Stomach (tissue), 9 donors: ENCODE results near the gene ABCB8. TPM values are rescaled to one million over a fixed set of nuclear protein-coding genes. Genes with fewer than 3 reads are reported as not detected.

Experiments
- DNase-seq, 2 donors: peaks; one replicate each; pipeline versions ENCODE4 v3.0.0 to v3.0.0-alpha.2; 2013 to 2019
- H3K27ac ChIP-seq, 5 donors: fragments of 200-600 bp in 4 of 5; sonication (generic) in 4 of 5; one replicate each; pipeline ENCODE4 v1.5.1; 2013 to 2019; ENCODE audit warnings: mild to moderate bottlenecking in 1 of 5, moderate library complexity in 1 of 5
- H3K27me3 ChIP-seq, 3 donors: fragments of 200-600 bp; sonication (generic); one replicate each; pipeline ENCODE4 v1.5.1; 2017 to 2019; ENCODE audit warnings: mixed run types in 1 of 3
- H3K36me3 ChIP-seq, 4 donors: fragments of 200-600 bp; sonication (generic); 1 replicate in 3 of 4; 2 replicates in 1 of 4; pipeline ENCODE4 v1.5.1; 2016 to 2019
- H3K4me1 ChIP-seq, 4 donors: fragments of 200-600 bp; sonication (generic); one replicate each; pipeline ENCODE4 v1.5.1; 2016 to 2019
- H3K4me3 ChIP-seq, 4 donors: fragments of 200-600 bp; sonication (generic) in 3 of 4; one replicate each; pipeline ENCODE4 v1.5.1; 2016 to 2019; ENCODE audit warnings: mild to moderate bottlenecking in 1 of 4
- H3K9me3 ChIP-seq, 4 donors: fragments of 200-600 bp; sonication (generic); one replicate each; pipeline ENCODE4 v1.5.1; 2016 to 2019
- CTCF ChIP-seq, 7 experiments: fragments of 450-650 bp in 4 of 7; fragments of 200-600 bp in 3 of 7; sonication (generic) in 3 of 7; IDR thresholded peaks; one replicate each; pipeline ENCODE4 v1.5.1; 2016 to 2019; ENCODE audit warnings: antibody characterized with exemption in 7 of 7, control low read depth in 2 of 7, mild to moderate bottlenecking in 1 of 7
- EP300 ChIP-seq: sonication (generic); formaldehyde crosslinking; IDR thresholded peaks from one replicate; pipeline ENCODE4 v1.6.1; 2017; ENCODE audit warnings: antibody characterized with exemption
- POLR2A ChIP-seq, 4 donors: fragments of 450-650 bp; IDR thresholded peaks; one replicate each; pipeline ENCODE4 v1.6.1; 2016; ENCODE audit warnings: antibody characterized with exemption in 4 of 4, control low read depth in 2 of 4, mild to moderate bottlenecking in 1 of 4, moderate library complexity in 1 of 4
- POLR2AphosphoS5 ChIP-seq, 3 donors: sonication (generic); formaldehyde crosslinking; IDR thresholded peaks; one replicate each; pipeline ENCODE4 v1.6.1; 2016; ENCODE audit warnings: antibody characterized with exemption in 3 of 3
- WGBS, 5 donors: extraction: QIAGEN DNeasy Blood & Tissue Kit in 3 of 5; methylation state at CpG; one replicate each; pipeline versions ENCODE4 v1.1.5 to v1.1.7; 2013 to 2018; 5-methylcytosine and 5-hydroxymethylcytosine counted together
- intact Hi-C: fragments of 100-400 bp; cut with DNase I; formaldehyde crosslinking; loops from one replicate; pipeline ENCODE4 v1.15.1; 2023; ENCODE audit warnings: low total_unique reads
- polyA plus RNA-seq, 3 donors: library from polyadenylated mRNA; stranded (reverse); fragments of 200-250 nt; gene quantifications; one replicate each; pipeline ENCODE4 v1.2.3, GENCODE V29; 2013
- total RNA-seq, 5 donors: library from RNA; depleted of rRNA; stranded (reverse); fragments of >200 nt; gene quantifications; one replicate each; pipeline versions ENCODE4 v1.1.0 to v1.2.3, GENCODE V29; 2014 to 2016
- donor health status: healthy with polysubstance abuse.
- donor health status: Bipolar disorder and iron deficiency.
- donor health status: healthy.

ABCB8 gene
- total and polyA plus RNA-seq, 8 donors: 9.5 to 57.2 (median 19.4) TPM

GRCh38 chr7:150981644-150982043 lies 46.6 kb upstream of the ABCB8 start:
- intact Hi-C loops: no loop called here
- peaks cover 23 to 42% (median 33%) of the 10 kb centered on the region in 4 donors for H3K4me1 ChIP-seq

GRCh38 chr7:150982351-150982750 lies 45.9 kb upstream of the ABCB8 start:
- no peaks in the 10 kb centered on the region for H3K36me3 ChIP-seq
- peaks cover 20 to 35% (median 27%) of the 10 kb centered on the region in 4 donors for H3K4me1 ChIP-seq
- intact Hi-C loops: no loop called here
- DNase-seq: no peak
- 25 to 43% (median 31%) methylated on average over 3 of the region's 3 CpGs for WGBS, 5 donors
- H3K27me3 ChIP-seq: peaks cover 0 to 52% (median 35%) of the 10 kb centered on the region in 3 donors
- H3K27ac ChIP-seq: no peak overlapping the region
- no peak overlapping the region for H3K4me3 ChIP-seq
- no peaks in the 10 kb centered on the region for H3K9me3 ChIP-seq
- no peak for TF ChIP-seq EP300
- no peak for TF ChIP-seq POLR2AphosphoS5 (IDR thresholded peaks at IDR 0.05)
- TF ChIP-seq POLR2A (IDR thresholded peaks at IDR 0.05): no peak
- no peak for TF ChIP-seq CTCF (IDR thresholded peaks at IDR 0.05)

More at GRCh38 chr7:150981644-150982043, 46.6 kb upstream of the ABCB8 start:
- Histone ChIP-seq H3K27ac (no peak overlapping the region), H3K27me3 (peaks cover 0 to 53% (median 42%) of the 10 kb centered on the region in 3 donors), H3K36me3 (no peaks in the 10 kb centered on the region), H3K9me3 (no peaks in the 10 kb centered on the region), H3K4me3 (no peak overlapping the region)
- TF ChIP-seq POLR2AphosphoS5 (IDR thresholded peaks at IDR 0.05): no peak
- TF ChIP-seq CTCF (IDR thresholded peaks at IDR 0.05): no peak
- no peak for TF ChIP-seq EP300
- TF ChIP-seq POLR2A (IDR thresholded peaks at IDR 0.05): no peak
- WGBS, 5 donors: 63 to 70% (median 65%) methylated on average over 5 to 6 of the region's 6 CpGs
- no peak for DNase-seq

GRCh38 chr7:150983893-150984368 lies 44.3 kb upstream of the ABCB8 start:
- WGBS, 5 donors: 3 to 15% (median 7%) methylated on average over 2 of the region's 2 CpGs
- intact Hi-C loops: no loop called here
- peak in 1 of 2 donors; percentile 84 for DNase-seq
- Histone ChIP-seq H3K9me3 (no peaks in the 10 kb centered on the region), H3K4me1 (peaks cover 9 to 32% (median 25%) of the 10 kb centered on the region in 4 donors), H3K4me3 (no peak overlapping the region), H3K27me3 (peaks cover 0 to 53% (median 31%) of the 10 kb centered on the region in 3 donors), H3K27ac (no peak overlapping the region), H3K36me3 (no peaks in the 10 kb centered on the region)
- no peak for TF ChIP-seq CTCF (IDR thresholded peaks at IDR 0.05)
- no peak for TF ChIP-seq POLR2AphosphoS5 (IDR thresholded peaks at IDR 0.05)
- TF ChIP-seq EP300: no peak
- TF ChIP-seq POLR2A (IDR thresholded peaks at IDR 0.05): no peak

GRCh38 chr7:150986099-150986512 lies 42.1 kb upstream of the ABCB8 start:
- intact Hi-C loops: loop anchor here (5.0 kb wide), 1 partner anchor 89 kb away; no protein-coding TSS in a partner anchor
- TF ChIP-seq EP300: no peak
- peak in 5 of 7 experiments; percentile 25 to 57 (median 44) for TF ChIP-seq CTCF (IDR thresholded peaks at IDR 0.05)
- no peak for TF ChIP-seq POLR2AphosphoS5 (IDR thresholded peaks at IDR 0.05)
- no peak for TF ChIP-seq POLR2A (IDR thresholded peaks at IDR 0.05)
- Histone ChIP-seq H3K9me3 (peaks cover 7 to 17% (median 12%) of the 10 kb centered on the region in 4 donors), H3K27me3 (peaks cover 0 to 34% (median 20%) of the 10 kb centered on the region in 3 donors), H3K4me3 (no peak overlapping the region), H3K36me3 (no peaks in the 10 kb centered on the region), H3K4me1 (peaks cover 4 to 31% (median 20%) of the 10 kb centered on the region in 4 donors), H3K27ac (no peak overlapping the region)
- 9 to 14% (median 10%) methylated on average over 9 to 16 of the region's 16 CpGs for WGBS, 5 donors
- DNase-seq: peak; percentile 58 to 86
